Measurements from ENCODE around the gene C14orf119. TPM values are rescaled to one million over a fixed set of nuclear protein-coding genes. Genes with fewer than 3 reads are reported as not detected.

C14orf119 gene
- total RNA-seq, 1 experiment from 2014 or later, result 81.3 TPM

- ATAC-seq (no peak), DNase-seq (ENCODE audit: low spot score) (no peak)
- peaks cover 14% of the 10 kb centered on the region for H3K4me1 Mint-ChIP-seq
- peaks cover 57% of the 10 kb centered on the region for H3K36me3 Mint-ChIP-seq
- CTCF ChIA-PET, result interaction anchor here (2.0 kb wide), 1 partner anchor 9 kb away, joined by 9 read pairs; no protein-coding TSS in a partner anchor
- H3K9me3 Mint-ChIP-seq, result no peaks in the 10 kb centered on the region
- H3K27ac Mint-ChIP-seq, result no peak overlapping the region
- no peak for TF ChIP-seq SP1 (CRISPR knock-in tag; conservative IDR thresholded peaks at IDR 0.05)
- no peak for TF ChIP-seq KAT7 (CRISPR knock-in tag; IDR thresholded peaks at IDR 0.05; ENCODE audit: borderline replicate concordance)
- no peak overlapping the region for H3K4me3 Mint-ChIP-seq
- H3K27me3 Mint-ChIP-seq (ENCODE audit: low read depth), result no peaks in the 10 kb centered on the region
- POLR2A ChIA-PET, result interaction anchor here (1.3 kb wide), 1 partner anchor 25 kb away, joined by 3 read pairs; no protein-coding TSS in a partner anchor
These were observed 34.5 kb downstream of the C14orf119 start for GRCh38 chr14:23129759-23130316.

- no peak for ATAC-seq
These were observed 35.6 kb downstream of the C14orf119 start for GRCh38 chr14:23130871-23131270.

More at GRCh38 chr14:23130871-23131270, 35.6 kb downstream of the C14orf119 start:
- H3K27ac Mint-ChIP-seq, result no peak overlapping the region
- ChIA-PET CTCF (interaction anchor here (0.7 to 2.0 kb wide), 2 partner anchors 10 to 30 kb away, joined by 3 to 9 read pairs; no protein-coding TSS in a partner anchor), POLR2A (no interaction called here)
- no peak for DNase-seq (ENCODE audit: low spot score)
- H3K9me3 Mint-ChIP-seq, result no peaks in the 10 kb centered on the region
- H3K4me3 Mint-ChIP-seq, result no peak overlapping the region
- H3K27me3 Mint-ChIP-seq (ENCODE audit: low read depth), result no peaks in the 10 kb centered on the region
- TF ChIP-seq MYBL2 (CRISPR knock-in tag; IDR thresholded peaks at IDR 0.05) (no peak), ZSCAN18 (CRISPR knock-in tag; IDR thresholded peaks at IDR 0.05) (no peak), PRDM15 (CRISPR knock-in tag; IDR thresholded peaks at IDR 0.05) (no peak), ESRRA (CRISPR knock-in tag; IDR thresholded peaks at IDR 0.05; ENCODE audit: borderline replicate concordance) (no peak), ZNF263 (CRISPR knock-in tag; IDR thresholded peaks at IDR 0.05; ENCODE audit: low read depth) (no peak), CBFB (CRISPR knock-in tag; IDR thresholded peaks at IDR 0.05; ENCODE audit: low read depth) (no peak), AFF4 (CRISPR knock-in tag; IDR thresholded peaks at IDR 0.05; ENCODE audit: borderline replicate concordance) (no peak), E2F1 (CRISPR knock-in tag; IDR thresholded peaks at IDR 0.05) (no peak), ELF4 (CRISPR knock-in tag; IDR thresholded peaks at IDR 0.05; ENCODE audit: low read depth) (no peak), USF2 (CRISPR knock-in tag; IDR thresholded peaks at IDR 0.05) (no peak), ZNF396 (CRISPR knock-in tag; IDR thresholded peaks at IDR 0.05; ENCODE audit: borderline replicate concordance) (no peak), ETV6 (CRISPR knock-in tag; IDR thresholded peaks at IDR 0.05) (no peak), AR (CRISPR knock-in tag; IDR thresholded peaks at IDR 0.05) (no peak)
- peaks cover 58% of the 10 kb centered on the region for H3K36me3 Mint-ChIP-seq
- peaks cover 4% of the 10 kb centered on the region for H3K4me1 Mint-ChIP-seq

All from WTC11 (cell line).